SK-N-SH treated with all-trans-retinoic acid at 6 μM for 48 hours (cell line): ENCODE results near the gene ZNF490.

Source experiments
- ATAC-seq: fragments of 200-7000 bp; cut with Tn5 transposase; 3 replicates; pipeline ENCODE4 v1.9.1; 2020; ENCODE audit warnings: mild to moderate bottlenecking, moderate library complexity
- ARNTL ChIP-seq: fragments of 450-650 bp; formaldehyde crosslinking; IDR thresholded peaks from 2 replicates; pipeline ENCODE4 v1.5.0; 2020; ENCODE audit warnings: low read depth, mild to moderate bottlenecking, moderate library complexity, borderline replicate concordance
- BACH2 ChIP-seq: fragments of 250-450 bp; sonication (Bioruptor Pico); IDR thresholded peaks from 2 replicates; pipeline ENCODE4 v1.9.0; 2021; ENCODE audit warnings: mild to moderate bottlenecking, borderline replicate concordance
- CSDC2 ChIP-seq: fragments of 250-450 bp; sonication (Bioruptor Pico); IDR thresholded peaks from 2 replicates; pipeline ENCODE4 v1.5.0; 2020; ENCODE audit warnings: mild to moderate bottlenecking, moderate library complexity
- ESRRG ChIP-seq: fragments of 250-450 bp; sonication (Bioruptor Pico); IDR thresholded peaks from 2 replicates; pipeline ENCODE4 v1.6.1; 2021; ENCODE audit warnings: mild to moderate bottlenecking
- GLIS3 ChIP-seq: fragments of 250-450 bp; sonication (Bioruptor Pico); IDR thresholded peaks from 2 replicates; pipeline ENCODE4 v1.5.0; 2020; ENCODE audit warnings: mild to moderate bottlenecking, moderate library complexity
- ISL1 ChIP-seq: fragments of 250-450 bp; sonication (Bioruptor Pico); IDR thresholded peaks from 2 replicates; pipeline ENCODE4 v2.1.2; 2022; ENCODE audit warnings: mild to moderate bottlenecking, moderate library complexity
- OSR1 ChIP-seq: fragments of 250-450 bp; sonication (Bioruptor Pico); IDR thresholded peaks from 2 replicates; pipeline ENCODE4 v1.8.0; 2022; ENCODE audit warnings: moderate library complexity, mild to moderate bottlenecking, inconsistent platforms
- PATZ1 ChIP-seq: fragments of 250-450 bp; sonication (Bioruptor Pico); IDR thresholded peaks from 2 replicates; pipeline ENCODE4 v1.8.0; 2020; ENCODE audit warnings: mild to moderate bottlenecking, moderate library complexity, borderline replicate concordance
- POU6F1 ChIP-seq: fragments of 250-450 bp; sonication (Bioruptor Pico); IDR thresholded peaks from 2 replicates; pipeline ENCODE4 v1.8.0; 2021; ENCODE audit warnings: low read depth, mild to moderate bottlenecking, moderate library complexity, borderline replicate concordance
- PPARA ChIP-seq: fragments of 250-450 bp; sonication (Bioruptor Pico); IDR thresholded peaks from 2 replicates; pipeline ENCODE4 v1.5.0; 2020; ENCODE audit warnings: mild to moderate bottlenecking, borderline replicate concordance
- SNAI2 ChIP-seq: fragments of 250-450 bp; sonication (Bioruptor Pico); IDR thresholded peaks from 2 replicates; pipeline ENCODE4 v1.5.0; 2020; ENCODE audit warnings: mild to moderate bottlenecking, moderate library complexity
- TCF4 ChIP-seq: fragments of 250-450 bp; sonication (Bioruptor Pico); IDR thresholded peaks from 2 replicates; pipeline ENCODE4 v1.8.0; 2021; ENCODE audit warnings: mild to moderate bottlenecking, moderate library complexity, borderline replicate concordance
- TOX ChIP-seq: fragments of 250-450 bp; sonication (Bioruptor Pico); IDR thresholded peaks from 2 replicates; pipeline ENCODE4 v1.8.0; 2021; ENCODE audit warnings: mild to moderate bottlenecking, moderate library complexity, borderline replicate concordance
- ZC3H10 ChIP-seq: fragments of 250-450 bp; sonication (Bioruptor Pico); IDR thresholded peaks from 2 replicates; pipeline ENCODE4 v1.5.1; 2021; ENCODE audit warnings: mild to moderate bottlenecking, moderate library complexity
- ZFP3 ChIP-seq: fragments of 250-450 bp; sonication (Bioruptor Pico); IDR thresholded peaks from 2 replicates; pipeline ENCODE4 v1.5.0; 2020; ENCODE audit warnings: mild to moderate bottlenecking, moderate library complexity
- ZNF565 ChIP-seq: fragments of 450-650 bp; formaldehyde crosslinking; conservative IDR thresholded peaks from 2 replicates; pipeline ENCODE4 v1.5.0; 2020; ENCODE audit warnings: low read depth, mild to moderate bottlenecking, moderate library complexity
- ZNF70 ChIP-seq: fragments of 450-650 bp; formaldehyde crosslinking; IDR thresholded peaks from 2 replicates; pipeline ENCODE4 v1.5.0; 2020; ENCODE audit warnings: mild to moderate bottlenecking, moderate library complexity
- TF ChIP-seq, protein P1 (sequence below): fragments of 250-450 bp; sonication (Bioruptor Pico); IDR thresholded peaks from 2 replicates; pipeline ENCODE4 v1.5.0; 2020; ENCODE audit warnings: mild to moderate bottlenecking, moderate library complexity
- TF ChIP-seq, protein P2 (sequence below): fragments of 250-450 bp; sonication (Bioruptor Pico); IDR thresholded peaks from 2 replicates; pipeline ENCODE4 v1.5.1; 2020; ENCODE audit warnings: low read depth, mild to moderate bottlenecking, moderate library complexity
- TF ChIP-seq, protein P3 (sequence below): fragments of 250-450 bp; sonication (Bioruptor Pico); IDR thresholded peaks from 2 replicates; pipeline ENCODE4 v1.5.1; 2021; ENCODE audit warnings: mild to moderate bottlenecking, moderate library complexity

The ZNF490 gene

GRCh38 chr19:12648088-12648487 is 37.5 kb upstream of the ZNF490 start:
- peak; percentile 75 for ATAC-seq
- TF ChIP-seq, protein P1, sequence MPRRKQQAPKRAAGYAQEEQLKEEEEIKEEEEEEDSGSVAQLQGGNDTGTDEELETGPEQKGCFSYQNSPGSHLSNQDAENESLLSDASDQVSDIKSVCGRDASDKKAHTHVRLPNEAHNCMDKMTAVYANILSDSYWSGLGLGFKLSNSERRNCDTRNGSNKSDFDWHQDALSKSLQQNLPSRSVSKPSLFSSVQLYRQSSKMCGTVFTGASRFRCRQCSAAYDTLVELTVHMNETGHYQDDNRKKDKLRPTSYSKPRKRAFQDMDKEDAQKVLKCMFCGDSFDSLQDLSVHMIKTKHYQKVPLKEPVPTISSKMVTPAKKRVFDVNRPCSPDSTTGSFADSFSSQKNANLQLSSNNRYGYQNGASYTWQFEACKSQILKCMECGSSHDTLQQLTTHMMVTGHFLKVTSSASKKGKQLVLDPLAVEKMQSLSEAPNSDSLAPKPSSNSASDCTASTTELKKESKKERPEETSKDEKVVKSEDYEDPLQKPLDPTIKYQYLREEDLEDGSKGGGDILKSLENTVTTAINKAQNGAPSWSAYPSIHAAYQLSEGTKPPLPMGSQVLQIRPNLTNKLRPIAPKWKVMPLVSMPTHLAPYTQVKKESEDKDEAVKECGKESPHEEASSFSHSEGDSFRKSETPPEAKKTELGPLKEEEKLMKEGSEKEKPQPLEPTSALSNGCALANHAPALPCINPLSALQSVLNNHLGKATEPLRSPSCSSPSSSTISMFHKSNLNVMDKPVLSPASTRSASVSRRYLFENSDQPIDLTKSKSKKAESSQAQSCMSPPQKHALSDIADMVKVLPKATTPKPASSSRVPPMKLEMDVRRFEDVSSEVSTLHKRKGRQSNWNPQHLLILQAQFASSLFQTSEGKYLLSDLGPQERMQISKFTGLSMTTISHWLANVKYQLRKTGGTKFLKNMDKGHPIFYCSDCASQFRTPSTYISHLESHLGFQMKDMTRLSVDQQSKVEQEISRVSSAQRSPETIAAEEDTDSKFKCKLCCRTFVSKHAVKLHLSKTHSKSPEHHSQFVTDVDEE (CRISPR knock-in tag), result no peak
- TF ChIP-seq ZNF70 (CRISPR knock-in tag), result no peak
- no peak for TF ChIP-seq ZNF565
- TF ChIP-seq, protein P2, sequence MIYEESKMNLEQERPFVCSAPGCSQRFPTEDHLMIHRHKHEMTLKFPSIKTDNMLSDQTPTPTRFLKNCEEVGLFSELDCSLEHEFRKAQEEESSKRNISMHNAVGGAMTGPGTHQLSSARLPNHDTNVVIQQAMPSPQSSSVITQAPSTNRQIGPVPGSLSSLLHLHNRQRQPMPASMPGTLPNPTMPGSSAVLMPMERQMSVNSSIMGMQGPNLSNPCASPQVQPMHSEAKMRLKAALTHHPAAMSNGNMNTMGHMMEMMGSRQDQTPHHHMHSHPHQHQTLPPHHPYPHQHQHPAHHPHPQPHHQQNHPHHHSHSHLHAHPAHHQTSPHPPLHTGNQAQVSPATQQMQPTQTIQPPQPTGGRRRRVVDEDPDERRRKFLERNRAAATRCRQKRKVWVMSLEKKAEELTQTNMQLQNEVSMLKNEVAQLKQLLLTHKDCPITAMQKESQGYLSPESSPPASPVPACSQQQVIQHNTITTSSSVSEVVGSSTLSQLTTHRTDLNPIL, result no peak
- TF ChIP-seq TCF4, result no peak
- TF ChIP-seq SNAI2 (CRISPR knock-in tag), result no peak
- TF ChIP-seq ISL1 (CRISPR knock-in tag), result no peak
- TF ChIP-seq ZC3H10, result no peak
- no peak for TF ChIP-seq ESRRG (CRISPR knock-in tag)

DNA sequence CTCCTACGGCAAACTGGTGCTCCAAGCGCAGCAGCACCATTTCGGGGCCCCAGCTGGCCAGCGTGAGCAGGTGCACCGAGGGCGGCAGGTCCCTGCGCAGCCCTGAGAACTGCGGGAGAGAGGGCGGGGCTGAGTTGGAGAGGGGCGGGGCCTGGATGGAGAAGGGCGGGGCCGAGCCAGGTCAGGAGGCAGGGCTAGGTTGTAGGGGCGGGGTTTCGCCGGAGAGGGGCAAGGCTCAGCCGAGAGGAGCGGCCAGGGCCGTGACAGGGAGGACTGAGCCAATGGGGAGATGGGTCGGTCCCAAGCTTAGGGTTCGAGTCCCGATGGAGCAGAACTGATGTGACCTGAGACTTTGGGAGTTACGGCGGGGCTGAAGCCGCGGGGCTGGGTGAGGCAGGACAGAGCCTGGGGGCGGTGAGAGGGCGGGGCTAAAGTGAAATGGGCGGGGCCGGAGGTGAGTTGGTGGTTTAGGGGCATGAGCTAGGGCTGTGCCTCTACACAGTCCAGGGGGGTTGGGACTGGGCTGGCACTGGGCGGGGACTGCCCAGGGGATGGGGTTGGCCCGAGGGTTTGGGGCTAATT is 37.0 kb upstream of the ZNF490 start:
- TF ChIP-seq PPARA (CRISPR knock-in tag), result no peak
- TF ChIP-seq ZNF70 (CRISPR knock-in tag), result no peak
- TF ChIP-seq SNAI2 (CRISPR knock-in tag), result no peak
- TF ChIP-seq BACH2 (CRISPR knock-in tag), result no peak
- TF ChIP-seq ZNF565, result no peak
- no peak for TF ChIP-seq ZC3H10
- TF ChIP-seq ESRRG (CRISPR knock-in tag), result no peak
- TF ChIP-seq, protein P3, sequence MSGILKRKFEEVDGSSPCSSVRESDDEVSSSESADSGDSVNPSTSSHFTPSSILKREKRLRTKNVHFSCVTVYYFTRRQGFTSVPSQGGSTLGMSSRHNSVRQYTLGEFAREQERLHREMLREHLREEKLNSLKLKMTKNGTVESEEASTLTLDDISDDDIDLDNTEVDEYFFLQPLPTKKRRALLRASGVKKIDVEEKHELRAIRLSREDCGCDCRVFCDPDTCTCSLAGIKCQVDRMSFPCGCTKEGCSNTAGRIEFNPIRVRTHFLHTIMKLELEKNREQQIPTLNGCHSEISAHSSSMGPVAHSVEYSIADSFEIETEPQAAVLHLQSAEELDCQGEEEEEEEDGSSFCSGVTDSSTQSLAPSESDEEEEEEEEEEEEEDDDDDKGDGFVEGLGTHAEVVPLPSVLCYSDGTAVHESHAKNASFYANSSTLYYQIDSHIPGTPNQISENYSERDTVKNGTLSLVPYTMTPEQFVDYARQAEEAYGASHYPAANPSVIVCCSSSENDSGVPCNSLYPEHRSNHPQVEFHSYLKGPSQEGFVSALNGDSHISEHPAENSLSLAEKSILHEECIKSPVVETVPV (CRISPR knock-in tag), result no peak
- TF ChIP-seq TOX, result no peak
- TF ChIP-seq, protein P1 (CRISPR knock-in tag), result no peak
- TF ChIP-seq CSDC2 (CRISPR knock-in tag), result no peak
- TF ChIP-seq GLIS3 (CRISPR knock-in tag), result no peak
- TF ChIP-seq ARNTL (CRISPR knock-in tag), result no peak
- no peak for TF ChIP-seq OSR1 (CRISPR knock-in tag)
- no peak for TF ChIP-seq PATZ1 (CRISPR knock-in tag)
- TF ChIP-seq, all 23 proteins: peak for 0
- ATAC-seq, result peak; percentile 77

- no peak for ATAC-seq
Observed at GRCh38 chr19:12647047-12647446, 36.4 kb upstream of the ZNF490 start.

More at GRCh38 chr19:12647047-12647446, 36.4 kb upstream of the ZNF490 start:
- TF ChIP-seq TOX (no peak), POU6F1 (no peak), CSDC2 (CRISPR knock-in tag) (no peak), ZFP3 (no peak), PATZ1 (CRISPR knock-in tag) (no peak)
